Measurements from ENCODE around the gene HOXA7. TPM values are rescaled to one million over a fixed set of nuclear protein-coding genes. Genes with fewer than 3 reads are reported as not detected.

The HOXA7 gene
- total RNA-seq, 1 donor from 2014 or later, result not detected

DNA sequence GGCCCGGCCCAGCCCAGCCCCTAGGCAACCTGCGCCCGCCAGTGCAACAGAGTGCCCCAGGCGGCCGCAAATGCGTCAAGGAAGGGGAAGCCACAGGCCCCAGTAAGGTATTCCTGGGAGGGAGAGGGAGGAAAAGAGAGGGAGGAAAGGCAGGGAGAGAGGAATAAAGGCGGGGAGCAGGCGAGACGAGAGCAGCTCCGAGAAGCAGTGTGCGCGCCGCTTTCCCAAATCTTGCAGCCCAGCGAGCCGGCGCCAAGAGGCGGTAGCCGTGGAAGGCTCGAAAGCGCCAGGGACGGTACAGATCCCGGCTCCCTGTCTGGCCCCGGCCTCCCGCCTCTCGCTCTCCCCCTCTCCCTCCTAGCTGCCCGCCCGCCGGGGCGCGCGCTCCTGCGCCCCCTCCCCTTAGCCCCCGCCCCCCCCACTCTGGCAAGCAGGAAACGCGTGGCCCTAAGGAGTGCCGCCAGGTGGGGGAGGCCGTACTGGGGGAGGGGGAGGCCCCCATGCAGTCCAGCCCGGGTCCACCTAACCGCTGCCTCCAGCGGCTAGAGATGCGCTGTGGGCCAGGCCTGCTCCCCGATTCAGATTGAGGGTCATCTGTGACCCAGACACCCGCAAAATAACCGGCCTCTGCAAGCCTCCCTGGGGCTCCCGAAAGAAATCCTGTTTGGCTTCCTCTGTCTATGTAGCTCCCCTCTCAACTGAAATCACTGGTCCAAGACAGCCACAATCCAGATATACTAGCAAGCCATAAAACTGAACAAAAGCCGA, 13.4 kb upstream of the HOXA7 start:
- peaks cover 4% of the 10 kb centered on the region for H3K36me3 Mint-ChIP-seq (ENCODE audit: unreplicated experiment)
- H3K4me1 Mint-ChIP-seq (ENCODE audit: low read depth, unreplicated experiment), result peaks cover 2% of the 10 kb centered on the region
- H3K9me3 Mint-ChIP-seq (ENCODE audit: unreplicated experiment), result peaks cover 18% of the 10 kb centered on the region
- DNase-seq, result peak; percentile 46
- H3K4me3 Mint-ChIP-seq (ENCODE audit: unreplicated experiment), result no peak overlapping the region
- TF ChIP-seq, protein P1, sequence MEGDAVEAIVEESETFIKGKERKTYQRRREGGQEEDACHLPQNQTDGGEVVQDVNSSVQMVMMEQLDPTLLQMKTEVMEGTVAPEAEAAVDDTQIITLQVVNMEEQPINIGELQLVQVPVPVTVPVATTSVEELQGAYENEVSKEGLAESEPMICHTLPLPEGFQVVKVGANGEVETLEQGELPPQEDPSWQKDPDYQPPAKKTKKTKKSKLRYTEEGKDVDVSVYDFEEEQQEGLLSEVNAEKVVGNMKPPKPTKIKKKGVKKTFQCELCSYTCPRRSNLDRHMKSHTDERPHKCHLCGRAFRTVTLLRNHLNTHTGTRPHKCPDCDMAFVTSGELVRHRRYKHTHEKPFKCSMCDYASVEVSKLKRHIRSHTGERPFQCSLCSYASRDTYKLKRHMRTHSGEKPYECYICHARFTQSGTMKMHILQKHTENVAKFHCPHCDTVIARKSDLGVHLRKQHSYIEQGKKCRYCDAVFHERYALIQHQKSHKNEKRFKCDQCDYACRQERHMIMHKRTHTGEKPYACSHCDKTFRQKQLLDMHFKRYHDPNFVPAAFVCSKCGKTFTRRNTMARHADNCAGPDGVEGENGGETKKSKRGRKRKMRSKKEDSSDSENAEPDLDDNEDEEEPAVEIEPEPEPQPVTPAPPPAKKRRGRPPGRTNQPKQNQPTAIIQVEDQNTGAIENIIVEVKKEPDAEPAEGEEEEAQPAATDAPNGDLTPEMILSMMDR (IDR thresholded peaks at IDR 0.05; ENCODE audit: partially characterized antibody, unreplicated experiment), result no peak
- H3K27me3 Mint-ChIP-seq (ENCODE audit: unreplicated experiment), result peaks cover 37% of the 10 kb centered on the region
- H3K27ac Mint-ChIP-seq (ENCODE audit: unreplicated experiment), result no peak overlapping the region

DNA sequence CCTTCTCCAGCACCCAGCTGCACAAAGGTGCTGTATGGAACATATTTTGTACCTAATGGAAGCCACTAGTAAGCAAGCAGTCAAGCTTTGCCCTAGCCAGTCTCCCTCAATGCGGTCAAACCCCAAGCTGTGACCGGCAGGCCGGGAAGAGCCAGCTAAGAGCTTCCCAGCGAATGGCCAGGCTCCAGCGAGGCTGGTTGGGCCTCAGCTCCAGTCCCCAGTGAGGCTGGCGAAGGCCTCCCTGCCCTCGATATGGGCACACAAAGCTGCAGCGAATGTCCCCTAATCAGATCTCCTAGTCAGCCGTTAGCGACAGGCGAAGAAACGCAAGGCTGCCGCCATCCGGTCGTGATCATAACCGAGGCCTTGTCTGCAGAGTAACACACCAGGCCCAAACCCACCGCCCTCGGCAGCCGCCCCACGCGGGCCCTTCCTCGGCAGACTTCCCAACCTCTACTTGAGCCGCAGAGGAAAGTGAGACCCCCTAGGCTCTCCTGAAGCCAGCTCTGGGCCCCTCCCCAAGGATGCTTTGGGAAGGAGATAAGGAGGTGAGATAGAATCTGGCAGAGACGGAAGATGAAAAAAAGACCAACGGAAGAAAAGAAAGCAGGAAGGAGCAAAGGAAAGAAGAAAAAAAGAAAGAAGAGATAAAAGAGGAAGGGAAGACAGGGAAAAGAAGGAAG, 11.9 kb upstream of the HOXA7 start:
- no peak overlapping the region for H3K27ac Mint-ChIP-seq (ENCODE audit: unreplicated experiment)
- peaks cover 2% of the 10 kb centered on the region for H3K4me1 Mint-ChIP-seq (ENCODE audit: low read depth, unreplicated experiment)
- peaks cover 4% of the 10 kb centered on the region for H3K36me3 Mint-ChIP-seq (ENCODE audit: unreplicated experiment)
- peak; percentile 48 for DNase-seq
- TF ChIP-seq, protein P1 (IDR thresholded peaks at IDR 0.05; ENCODE audit: partially characterized antibody, unreplicated experiment), result no peak
- H3K9me3 Mint-ChIP-seq (ENCODE audit: unreplicated experiment), result peaks cover 20% of the 10 kb centered on the region
- peak overlapping the region; percentile 5 for H3K4me3 Mint-ChIP-seq (ENCODE audit: unreplicated experiment)
- peaks cover 49% of the 10 kb centered on the region for H3K27me3 Mint-ChIP-seq (ENCODE audit: unreplicated experiment)

DNA sequence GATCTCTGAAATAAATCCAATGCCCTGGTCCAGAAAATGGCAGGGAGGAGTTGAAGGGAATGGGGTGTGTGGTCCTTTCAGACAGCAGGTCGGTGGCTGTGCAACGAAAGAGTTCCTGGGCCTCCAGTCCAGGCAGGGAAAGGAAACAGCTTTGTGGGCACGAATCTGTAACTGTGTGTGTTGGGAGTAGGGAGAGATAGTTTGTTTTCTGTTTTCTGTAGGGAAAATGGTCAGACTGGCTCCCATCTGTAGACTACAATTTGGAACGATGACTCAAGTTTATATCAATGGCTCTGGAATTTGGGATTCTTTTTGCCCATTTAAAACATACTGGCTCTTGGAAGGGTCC, 11.4 kb upstream of the HOXA7 start:
- peaks cover 51% of the 10 kb centered on the region for H3K27me3 Mint-ChIP-seq (ENCODE audit: unreplicated experiment)
- peaks cover 4% of the 10 kb centered on the region for H3K36me3 Mint-ChIP-seq (ENCODE audit: unreplicated experiment)
- no peak overlapping the region for H3K27ac Mint-ChIP-seq (ENCODE audit: unreplicated experiment)
- H3K4me1 Mint-ChIP-seq (ENCODE audit: low read depth, unreplicated experiment), result peaks cover 2% of the 10 kb centered on the region
- peak; percentile 8 for DNase-seq
- TF ChIP-seq, protein P1 (IDR thresholded peaks at IDR 0.05; ENCODE audit: partially characterized antibody, unreplicated experiment), result no peak
- no peak overlapping the region for H3K4me3 Mint-ChIP-seq (ENCODE audit: unreplicated experiment)
- peaks cover 20% of the 10 kb centered on the region for H3K9me3 Mint-ChIP-seq (ENCODE audit: unreplicated experiment)

DNA sequence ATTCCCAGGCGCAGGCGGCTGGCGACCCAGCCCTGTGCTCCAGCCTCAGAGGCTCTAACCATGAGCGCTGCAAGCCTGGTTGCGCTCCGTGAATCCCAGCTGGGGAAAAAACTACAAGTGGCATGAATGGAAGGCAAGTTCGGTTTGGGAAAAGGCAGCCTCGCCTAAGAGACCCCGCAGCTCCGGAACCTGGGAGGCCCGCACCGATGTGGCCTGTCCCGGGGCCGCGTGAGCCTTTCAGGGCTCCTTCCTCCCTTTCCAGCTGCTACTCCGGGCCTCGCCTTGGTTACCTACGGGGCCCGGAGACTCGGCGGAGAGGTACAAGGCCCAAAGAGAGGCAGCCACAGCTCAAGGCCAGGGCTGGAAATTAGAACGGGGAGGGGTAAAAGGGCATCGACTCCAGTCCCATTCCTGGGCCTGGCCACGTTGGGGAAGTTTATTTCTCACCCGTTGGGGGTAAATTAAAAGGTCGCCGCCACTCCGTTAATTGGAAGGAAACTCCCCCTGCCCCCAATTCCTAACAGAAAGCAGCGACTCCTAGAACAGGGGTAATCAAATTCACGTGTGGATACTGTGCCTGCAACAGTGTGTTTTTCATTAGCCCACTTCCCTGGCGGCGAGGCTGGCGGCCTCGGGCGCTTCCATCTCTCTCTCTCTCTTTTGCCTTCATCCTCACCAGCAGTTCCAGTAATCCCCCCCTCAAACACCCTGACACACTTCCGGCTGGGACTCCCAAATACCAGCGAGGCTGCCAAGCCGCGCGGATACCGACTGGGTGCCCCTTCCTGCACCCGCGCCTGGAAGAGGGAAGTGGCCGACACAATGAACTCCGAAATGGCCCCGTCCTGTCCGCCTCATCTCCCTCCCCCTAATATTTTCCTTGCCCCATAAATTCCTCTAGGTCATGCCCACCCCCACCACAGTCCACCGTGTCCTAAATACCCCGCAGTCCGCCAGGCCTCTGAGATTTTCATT, 10.3 kb upstream of the HOXA7 start:
- H3K27ac Mint-ChIP-seq (ENCODE audit: unreplicated experiment), result no peak overlapping the region
- DNase-seq, result peak; percentile 9
- H3K9me3 Mint-ChIP-seq (ENCODE audit: unreplicated experiment), result peaks cover 20% of the 10 kb centered on the region
- no peak overlapping the region for H3K4me3 Mint-ChIP-seq (ENCODE audit: unreplicated experiment)
- TF ChIP-seq, protein P1 (IDR thresholded peaks at IDR 0.05; ENCODE audit: partially characterized antibody, unreplicated experiment), result no peak
- H3K4me1 Mint-ChIP-seq (ENCODE audit: low read depth, unreplicated experiment), result peaks cover 2% of the 10 kb centered on the region
- H3K36me3 Mint-ChIP-seq (ENCODE audit: unreplicated experiment), result peaks cover 4% of the 10 kb centered on the region
- H3K27me3 Mint-ChIP-seq (ENCODE audit: unreplicated experiment), result peaks cover 48% of the 10 kb centered on the region

Measured in glutamatergic neuron (in vitro differentiated cells).